A172 (cell line): Measurements from ENCODE around the gene CUL7. TPM values are rescaled to one million over a fixed set of nuclear protein-coding genes. Genes with fewer than 3 reads are reported as not detected.

Experiments used
- DNase-seq: peaks from one replicate; pipeline ENCODE4 v3.0.0-alpha.2; 2015; ENCODE audit warnings: low spot score
- total RNA-seq: library from RNA; depleted of rRNA; stranded (reverse); fragments of >200 nt; shearing (Covaris generic); gene quantifications from 2 replicates; pipeline ENCODE4 v1.2.3, GENCODE V29; 2014

The CUL7 gene
- total RNA-seq, 1 experiment from 2014 or later: 22.5 TPM

DNA sequence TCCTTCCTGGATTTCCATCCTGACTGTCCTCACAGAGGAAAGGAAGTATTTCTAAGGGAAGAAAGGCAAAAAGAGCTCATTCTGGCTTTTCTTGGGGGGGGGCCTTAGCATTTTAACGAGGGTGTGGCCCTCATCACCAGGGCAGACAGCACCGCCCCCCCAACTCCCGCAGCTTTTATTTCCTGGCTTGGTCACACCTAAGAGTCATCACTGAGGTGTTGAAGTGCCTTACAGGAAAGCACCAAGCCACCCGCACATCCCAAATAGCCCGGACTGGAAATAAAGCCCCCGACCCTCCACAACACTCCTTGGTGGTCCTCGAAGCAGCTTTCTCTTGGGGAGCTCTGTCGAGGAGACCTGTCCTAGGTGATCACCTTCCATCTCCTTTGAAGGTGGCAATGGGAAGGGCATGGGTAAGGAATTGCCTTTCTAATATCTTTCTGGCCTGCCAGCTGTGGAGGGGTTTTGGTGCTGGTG lies 23.7 kb upstream of the CUL7 start:
- peak; percentile 55 for DNase-seq

DNA sequence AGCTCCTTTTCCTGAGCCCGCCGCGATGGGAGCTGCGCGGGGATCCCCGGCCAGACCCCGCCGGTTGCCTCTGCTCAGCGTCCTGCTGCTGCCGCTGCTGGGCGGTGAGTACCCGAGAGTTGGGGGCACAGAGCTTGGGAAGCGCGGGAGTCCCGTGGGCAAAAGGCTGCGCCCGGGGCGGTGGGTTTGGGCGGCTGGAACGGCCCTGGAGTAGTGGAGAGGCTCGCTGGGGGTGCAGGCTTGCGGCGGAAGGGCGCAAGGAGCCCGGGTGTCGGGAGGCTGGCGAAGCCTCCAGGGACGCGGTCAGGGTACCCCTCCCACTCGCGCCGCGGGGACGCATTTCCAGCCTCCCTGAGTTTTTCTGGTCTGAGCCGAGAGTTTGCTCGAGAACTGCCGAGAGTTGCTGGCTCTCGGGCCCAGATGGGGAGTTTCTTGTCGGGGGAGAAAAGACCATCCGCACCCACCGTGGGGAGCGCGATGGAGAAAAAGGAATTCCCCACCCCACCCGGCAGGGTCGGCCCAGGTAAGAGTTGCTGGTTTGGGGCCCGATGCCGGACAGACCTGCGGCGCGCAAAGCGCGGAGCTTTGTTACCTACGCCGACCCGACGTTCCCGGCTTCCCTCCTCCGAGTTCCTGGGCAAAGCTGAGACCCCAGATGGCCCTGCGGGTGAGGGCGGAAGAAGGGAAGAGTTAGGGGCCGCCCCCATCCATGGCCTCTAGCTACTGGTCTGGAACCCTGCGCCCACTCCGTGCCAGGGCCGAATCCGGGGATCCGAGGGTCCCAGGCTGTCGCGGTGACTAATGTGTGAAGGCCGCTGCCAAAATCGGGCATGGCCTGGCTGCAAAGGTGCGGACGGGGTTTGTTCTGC lies 23.0 kb upstream of the CUL7 start:
- no peak for DNase-seq

DNA sequence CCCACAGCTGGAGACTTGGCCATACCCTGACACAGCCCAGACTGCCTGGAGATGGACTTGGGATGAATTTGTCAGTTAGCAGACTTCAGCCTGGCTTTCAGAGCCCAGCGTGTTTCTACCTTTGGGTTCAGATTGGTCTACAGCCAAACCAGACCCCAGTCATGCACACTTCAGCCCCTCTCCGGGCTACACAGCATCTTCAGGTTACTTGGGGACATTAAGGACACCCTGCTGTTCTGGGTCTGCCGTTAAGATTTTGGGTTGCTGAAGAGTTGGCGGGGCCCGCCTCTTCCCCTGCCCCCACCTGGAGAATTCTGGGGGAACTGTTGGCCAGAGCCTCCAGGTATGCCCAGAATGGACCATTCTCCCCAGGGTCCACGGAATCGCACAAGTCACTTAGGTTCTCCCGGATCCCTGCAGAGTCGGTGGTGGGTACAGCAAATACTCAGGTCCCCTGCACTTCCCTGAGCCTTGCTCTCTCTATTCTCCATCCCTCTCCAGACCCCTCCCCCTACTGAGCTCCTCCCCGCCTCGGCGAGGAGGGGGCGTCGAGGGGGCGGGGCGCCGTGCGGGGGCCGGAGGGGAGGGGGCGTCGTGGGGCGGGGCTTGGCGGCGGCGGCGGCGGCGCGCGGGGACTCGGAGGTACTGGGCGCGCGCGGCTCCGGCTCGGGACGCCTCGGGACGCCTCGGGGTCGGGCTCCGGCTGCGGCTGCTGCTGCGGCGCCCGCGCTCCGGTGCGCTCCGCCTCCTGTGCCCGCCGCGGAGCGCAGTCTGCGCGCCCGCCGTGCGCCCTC lies 22.2 kb upstream of the CUL7 start, which contains the start of gene PTK7:
Gene PTK7, plus strand, starts transcription at position 645 of the 794 bp plus-strand sequence. CDS start 175 bp downstream, outside the sequence.
- DNase-seq: peak; percentile 25

DNA sequence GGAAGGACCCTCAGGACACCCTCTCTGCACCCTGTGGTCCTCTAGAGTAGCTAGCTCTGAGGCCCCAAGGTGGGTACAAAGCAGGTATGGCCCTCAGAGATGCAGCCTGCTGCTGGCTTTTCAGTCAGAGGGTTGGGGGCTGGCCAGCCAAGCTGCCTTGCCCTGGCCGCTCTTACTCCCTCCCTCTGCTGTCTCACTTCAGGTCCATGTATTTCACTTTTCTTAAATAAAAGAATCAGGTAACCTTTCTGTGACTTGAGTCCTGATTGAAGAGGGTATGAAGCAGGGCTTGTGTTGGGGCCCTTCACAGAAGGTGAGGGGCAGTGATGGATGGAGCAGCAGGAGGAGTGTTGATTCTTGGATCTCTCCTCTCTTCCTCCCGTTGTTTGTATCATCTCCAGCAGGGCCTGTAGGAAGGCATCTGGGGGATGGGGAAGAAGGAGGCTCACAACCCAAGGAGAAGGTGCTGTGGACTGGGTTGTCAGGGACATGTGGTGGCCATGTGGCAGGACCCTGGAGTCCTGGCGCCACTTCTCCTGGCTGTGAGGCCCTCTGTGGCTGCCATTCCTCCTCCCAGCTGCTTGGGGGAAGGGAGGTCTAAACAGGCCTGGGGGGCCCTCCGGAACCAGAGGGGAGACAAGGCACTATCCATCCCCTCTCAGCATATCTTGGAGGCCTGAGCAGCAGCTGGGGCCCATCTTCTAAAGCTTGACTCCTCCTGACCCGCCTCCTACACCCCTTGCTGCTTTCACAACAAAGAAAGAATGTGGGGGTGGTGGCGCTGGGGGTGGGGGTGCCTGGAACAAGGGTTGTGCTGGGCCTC lies 21.4 kb upstream of the CUL7 start:
- no peak for DNase-seq

DNA sequence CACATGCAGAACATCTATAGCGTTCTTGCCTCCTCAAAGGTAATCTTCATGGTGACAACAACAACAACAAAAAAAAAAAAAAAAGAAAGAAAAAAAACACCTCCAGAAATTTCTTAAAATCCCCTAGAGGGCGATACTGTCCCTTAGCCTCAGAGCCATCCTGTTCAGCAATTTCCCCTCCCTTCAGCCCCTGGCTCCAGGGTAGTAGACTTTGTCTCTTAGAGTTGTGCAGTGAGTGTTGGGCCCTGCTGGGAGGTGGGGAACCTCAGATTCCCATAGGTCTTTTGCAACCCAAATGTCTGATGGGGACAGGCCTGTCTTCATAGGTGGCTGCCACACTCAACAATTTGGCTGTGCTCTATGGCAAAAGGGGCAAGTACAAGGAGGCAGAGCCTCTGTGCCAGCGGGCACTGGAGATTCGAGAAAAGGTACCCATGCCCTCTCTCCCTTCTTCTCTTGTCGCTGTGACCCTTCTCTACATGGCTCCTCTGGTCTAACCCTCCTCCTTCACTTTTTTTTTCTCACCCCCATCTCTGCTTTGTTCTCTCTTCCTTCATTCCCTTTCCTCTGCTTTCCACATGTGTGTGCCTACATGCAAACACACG lies 16.5 kb upstream of the CUL7 start:
- peak; percentile 40 for DNase-seq

DNA sequence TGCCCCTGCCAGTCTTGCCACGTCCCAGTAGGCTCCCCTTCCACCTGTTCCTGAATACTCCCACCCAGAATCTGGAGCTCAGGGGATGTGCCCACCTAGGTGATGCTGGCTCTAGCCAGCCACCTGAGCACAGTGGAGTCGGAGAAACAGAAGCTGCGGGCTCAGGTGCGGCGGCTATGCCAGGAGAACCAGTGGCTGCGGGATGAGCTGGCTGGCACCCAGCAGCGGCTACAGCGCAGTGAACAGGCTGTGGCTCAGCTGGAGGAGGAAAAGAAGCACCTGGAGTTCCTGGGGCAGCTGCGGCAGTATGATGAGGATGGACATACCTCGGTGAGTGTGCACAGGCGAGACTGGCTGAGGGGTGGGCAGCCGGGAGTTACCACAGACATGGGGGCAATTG lies 9.2 kb upstream of the CUL7 start:
- no peak for DNase-seq

DNA sequence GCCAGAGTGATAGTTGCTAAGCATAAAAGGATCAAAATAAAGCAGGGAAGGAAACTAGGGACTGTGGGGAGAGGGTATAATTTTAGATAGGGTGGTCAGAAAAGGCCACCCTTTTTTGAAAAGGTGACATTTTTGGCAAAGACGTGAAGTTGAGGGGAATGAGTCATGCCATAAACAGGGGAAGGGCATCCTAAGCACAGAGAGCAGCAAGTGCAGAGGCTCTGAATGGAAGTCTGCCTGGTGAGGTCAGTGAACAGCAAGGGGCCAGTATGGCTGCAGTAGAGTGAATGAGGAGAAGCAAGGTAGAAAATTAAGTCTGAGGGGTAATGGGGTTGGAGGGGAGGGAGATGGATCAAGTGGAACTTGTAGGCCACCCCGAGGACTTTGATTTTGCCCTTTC lies 8.2 kb upstream of the CUL7 start:
- peak; percentile 54 for DNase-seq

DNA sequence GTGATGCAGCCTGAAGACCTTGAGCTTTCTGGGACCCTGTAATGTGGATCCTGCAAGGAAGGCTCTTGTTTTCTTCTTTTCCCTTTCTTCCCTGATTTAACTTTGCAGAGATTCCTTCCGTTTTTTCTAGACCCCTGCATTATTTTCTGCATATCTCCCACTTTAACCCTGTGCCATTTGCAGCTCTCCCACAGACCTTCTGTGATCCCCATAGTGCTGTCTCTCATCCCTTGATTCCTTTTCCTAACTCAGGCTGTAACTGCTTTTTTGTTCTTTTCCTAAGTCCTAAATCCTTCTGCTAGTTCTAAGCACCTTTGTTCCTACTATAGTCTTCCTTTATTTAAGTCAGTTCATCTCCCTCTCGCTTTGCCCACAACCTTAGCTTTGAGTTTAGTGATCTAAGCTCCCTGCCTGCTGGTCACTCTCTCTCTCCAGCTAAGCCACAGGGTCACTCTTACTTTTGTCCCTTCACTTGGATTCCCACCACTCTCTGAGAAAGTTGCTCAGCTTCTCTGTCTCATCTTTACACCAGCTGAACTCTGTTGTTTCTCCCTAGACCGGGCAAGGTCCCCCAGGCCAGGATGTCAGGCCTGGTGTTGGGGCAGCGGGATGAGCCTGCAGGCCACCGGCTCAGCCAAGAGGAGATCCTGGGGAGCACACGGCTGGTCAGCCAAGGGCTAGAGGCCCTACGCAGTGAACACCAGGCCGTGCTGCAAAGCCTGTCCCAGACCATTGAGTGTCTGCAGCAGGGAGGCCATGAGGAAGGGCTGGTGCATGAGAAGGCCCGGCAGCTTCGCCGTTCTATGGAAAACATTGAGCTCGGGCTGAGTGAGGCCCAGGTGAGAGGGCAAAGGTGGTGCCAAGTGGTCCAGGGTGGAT lies 7.3 kb upstream of the CUL7 start:
- no peak for DNase-seq

DNA sequence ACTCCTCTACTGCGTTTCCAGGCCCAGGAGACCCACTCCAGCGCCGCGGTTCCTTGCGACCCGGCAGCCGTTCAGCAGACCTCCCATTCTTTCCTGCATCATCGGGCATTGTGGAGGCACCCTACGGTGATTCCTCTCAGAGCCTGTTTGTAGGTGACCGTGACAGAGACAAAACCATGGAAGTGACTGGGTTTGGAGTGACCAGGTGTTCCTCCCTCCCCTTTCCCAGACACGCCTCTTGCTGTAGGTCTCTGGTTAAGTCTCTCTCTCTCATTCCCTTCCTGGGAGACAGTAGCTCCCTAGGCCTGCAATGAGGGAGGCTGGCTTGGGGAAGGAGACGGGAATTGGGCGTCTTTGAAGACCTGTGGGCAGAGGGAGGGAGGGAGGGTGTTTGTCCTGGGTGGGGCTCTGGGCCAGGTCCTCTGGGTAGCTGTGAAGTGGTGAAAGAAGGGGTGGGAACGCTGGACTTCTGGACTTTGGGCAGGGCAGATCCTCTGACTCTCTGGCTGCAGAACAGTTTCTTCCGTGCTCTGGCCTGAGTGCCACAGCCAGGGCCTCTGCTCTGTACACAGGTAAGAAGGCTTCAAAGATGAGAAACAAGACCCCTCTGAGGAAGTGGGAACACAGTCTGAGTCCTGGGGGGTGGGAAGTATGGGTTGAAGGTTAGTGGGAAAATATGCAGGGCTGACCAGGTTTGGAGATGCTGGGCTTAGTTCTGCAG lies 6.5 kb upstream of the CUL7 start:
- peak; percentile 18 for DNase-seq

DNA sequence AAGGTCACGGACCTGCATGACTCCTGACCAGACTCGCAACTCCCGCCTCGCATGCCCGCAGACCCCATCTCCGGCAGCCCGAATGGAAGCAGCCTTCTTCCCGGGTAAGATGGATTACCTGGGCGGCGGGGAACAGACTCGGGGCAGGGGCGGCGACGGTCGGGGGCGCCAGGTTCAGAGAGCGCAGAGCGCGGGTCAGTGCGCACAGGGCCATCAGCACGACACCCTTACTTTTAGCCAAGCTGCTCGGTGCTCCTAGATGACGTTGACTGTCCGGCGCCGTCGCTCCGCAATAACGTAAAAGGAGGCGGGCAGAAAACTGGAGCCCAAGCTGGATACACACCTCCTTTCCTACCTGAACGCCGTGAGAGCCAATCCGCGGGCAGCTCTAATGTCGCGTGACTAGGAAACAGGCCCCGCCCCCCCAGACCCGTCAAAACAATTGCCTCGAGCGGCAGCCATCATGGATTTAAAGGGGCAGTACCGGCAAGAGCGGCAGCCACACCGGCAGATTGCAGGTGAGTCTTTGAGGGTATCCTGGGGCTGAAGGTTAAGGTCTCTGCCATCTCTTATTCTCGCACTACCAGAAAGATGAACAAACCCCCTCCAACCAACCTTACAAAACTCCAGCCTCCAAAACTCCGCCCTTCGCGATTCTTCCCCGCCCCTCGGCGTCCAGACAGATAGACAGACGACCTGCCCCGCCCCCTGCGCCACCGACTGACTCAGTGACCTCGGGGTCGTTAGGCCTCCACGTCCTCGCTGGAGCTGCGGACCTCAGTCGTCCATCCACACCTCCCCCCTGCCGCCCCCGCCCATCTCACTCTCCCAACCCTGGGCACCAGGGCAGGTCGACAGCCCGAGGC lies 5.8 kb upstream of the CUL7 start, which contains the start of the genes KLC4 and MRPL2:
Gene KLC4, plus strand, starts transcription at position 464 of the 866 bp plus-strand sequence. CDS start 1,705 bp downstream, outside the sequence.
Gene MRPL2, minus strand, starts transcription at position 267 of the 866 bp plus-strand sequence. Its CDS starts 53 bp downstream, at position 214.
- DNase-seq: peak; percentile 97

DNA sequence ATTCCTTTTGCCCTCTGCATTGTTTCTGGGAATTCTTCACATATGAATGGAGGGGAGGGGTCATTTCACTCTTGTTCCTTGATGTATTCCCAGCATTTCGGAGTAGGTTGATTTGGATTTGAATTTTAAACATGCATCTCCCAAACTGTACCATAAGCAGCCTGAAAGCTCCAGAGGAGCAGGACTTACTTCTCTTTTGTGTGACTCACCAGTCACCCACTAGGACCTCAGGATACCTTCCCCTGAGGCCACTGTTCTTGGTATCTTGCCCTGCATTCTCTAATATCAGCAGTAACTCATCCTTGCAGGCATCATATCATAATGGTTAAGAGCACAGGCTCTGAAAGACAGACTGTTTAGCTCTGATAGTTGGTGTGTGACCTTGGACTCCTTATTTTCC lies 4.9 kb upstream of the CUL7 start:
- peak; percentile 7 for DNase-seq

DNA sequence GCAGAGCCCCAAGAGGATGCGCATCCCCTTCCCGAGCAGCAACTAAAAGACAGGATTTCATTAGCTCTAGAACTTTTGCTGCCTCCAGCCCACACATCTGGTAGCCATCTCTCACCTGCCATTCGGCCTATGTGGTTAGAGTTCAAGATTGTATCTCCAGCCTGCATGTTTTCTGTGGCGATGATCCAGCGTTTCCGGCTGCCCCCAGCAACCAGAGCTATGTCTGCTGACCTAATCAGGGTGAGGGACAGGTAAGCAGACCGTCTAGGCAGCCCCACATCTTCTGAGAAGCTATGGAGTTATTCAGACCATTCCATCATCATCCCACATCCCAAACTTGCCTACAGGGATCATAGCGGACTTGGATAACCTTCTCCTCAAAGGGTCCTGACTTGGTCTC lies 2.3 kb upstream of the CUL7 start:
- no peak for DNase-seq

DNA sequence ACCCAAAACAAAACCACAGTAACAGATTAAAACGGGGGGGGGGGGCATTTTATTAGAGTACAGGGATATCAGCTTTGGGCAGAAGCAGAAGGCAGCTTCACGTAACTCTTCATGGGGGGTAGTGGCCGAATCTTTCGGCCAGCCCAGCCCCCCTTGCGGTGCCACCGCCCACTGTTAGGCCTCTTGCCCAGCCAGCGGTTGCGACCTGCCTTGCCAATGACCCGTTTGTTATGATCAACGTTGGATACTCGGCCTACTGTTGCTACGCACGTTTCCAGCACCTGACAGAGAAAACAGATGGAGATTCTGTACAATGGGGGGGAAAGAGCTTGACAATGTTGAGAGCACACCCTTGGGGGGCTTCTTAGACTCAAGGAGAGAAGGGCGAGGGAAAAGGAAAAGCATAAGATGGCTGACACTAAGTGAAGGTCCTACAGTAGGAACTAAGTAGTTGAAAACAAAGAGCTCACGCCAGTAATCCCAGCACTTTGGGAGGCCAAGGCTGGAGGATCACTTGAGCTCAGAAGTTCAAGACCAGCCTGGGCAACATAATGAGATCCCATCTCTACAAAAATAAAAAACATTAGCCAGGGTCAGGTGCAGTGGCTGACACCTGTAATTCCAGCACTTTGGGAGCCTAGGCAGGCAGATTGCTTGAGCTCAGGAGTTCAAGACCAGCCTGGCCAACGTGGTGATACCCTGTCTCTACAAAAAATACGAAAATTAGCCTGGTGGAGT lies 724 bp upstream of the CUL7 start:
- DNase-seq: no peak

DNA sequence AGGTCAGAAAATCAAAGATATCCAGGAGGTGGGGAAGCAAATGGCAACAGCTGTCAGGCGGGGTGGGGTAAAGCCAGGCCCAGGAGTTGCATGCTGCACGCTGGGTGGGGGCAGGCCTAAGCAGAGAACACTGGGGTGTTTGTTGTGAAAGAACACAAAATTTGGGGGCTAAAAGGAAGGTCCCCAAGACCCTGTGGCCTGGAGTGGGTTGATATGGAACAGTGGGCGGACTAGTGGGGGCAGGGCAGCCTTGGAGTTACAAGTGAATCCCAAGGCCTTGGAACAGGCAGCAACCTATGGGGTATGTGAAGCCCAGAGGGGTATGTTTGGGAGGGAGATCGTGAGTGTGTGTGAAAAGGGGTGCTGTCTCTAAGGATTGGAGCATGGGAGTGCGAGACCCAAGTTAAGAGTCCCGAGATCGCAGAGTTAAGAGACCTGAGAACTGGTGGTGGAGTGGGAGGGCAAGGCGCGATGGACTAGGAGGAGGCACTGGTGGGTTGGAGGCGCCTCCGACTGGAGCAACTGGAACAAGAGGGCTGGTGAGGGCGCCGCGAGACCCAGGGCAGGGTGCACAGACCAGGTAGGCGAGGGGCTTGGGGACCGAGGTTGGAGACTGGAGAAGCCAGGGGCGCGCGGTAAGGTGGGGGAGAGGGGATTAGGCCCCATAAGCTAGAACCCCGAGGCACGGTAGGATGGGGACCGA lies 658 bp downstream of the CUL7 start:
- peak; percentile 13 for DNase-seq

DNA sequence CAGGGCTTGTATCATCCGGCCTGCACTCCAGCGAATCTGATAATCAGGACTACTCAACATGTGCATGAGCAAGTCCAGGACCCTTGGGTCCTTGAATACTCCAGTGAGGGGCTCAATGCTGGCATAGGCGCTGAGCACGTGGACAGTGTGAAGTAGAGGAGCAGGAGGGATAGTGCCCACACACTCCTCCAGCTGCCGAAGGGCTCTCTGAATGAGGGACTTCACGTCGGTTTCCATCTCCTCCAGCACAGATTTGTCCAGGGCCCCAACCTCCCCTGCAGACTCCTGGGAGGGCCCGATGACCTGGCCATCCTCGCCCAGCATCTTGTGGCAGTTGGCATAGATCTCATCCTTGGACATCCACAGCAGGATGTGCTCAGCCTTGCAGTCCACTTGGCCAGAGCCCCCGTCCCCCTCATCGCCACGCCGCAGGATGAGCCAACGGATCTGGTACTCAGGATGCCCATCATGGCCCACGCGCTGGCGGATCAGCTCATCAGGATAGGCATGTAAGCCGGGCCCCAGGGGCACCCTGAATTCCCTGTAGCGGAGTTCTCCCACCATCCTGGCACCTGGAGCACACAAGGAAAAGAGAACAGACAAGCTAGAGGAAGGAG lies 1.3 kb downstream of the CUL7 start:
- DNase-seq: no peak

DNA sequence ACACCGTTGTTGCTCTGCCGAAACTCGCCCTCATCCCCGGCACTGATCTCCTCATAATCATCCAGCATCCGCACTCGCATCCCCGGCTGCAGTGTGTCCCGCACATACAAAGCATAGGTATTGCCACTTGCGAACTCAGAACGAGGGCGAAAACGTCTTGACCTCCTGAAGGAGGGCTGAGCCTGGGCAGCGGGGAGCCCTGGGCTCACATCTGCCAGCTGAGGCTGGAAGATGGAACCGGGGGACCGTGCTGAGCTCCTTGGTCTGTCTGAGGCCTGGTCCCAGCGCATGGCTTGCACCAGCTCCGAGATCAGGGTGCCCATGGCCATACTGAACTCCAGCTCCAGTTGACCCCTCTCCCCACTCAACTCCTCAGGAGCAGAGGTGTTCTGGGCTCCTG lies 2.7 kb downstream of the CUL7 start:
- DNase-seq: no peak

DNA sequence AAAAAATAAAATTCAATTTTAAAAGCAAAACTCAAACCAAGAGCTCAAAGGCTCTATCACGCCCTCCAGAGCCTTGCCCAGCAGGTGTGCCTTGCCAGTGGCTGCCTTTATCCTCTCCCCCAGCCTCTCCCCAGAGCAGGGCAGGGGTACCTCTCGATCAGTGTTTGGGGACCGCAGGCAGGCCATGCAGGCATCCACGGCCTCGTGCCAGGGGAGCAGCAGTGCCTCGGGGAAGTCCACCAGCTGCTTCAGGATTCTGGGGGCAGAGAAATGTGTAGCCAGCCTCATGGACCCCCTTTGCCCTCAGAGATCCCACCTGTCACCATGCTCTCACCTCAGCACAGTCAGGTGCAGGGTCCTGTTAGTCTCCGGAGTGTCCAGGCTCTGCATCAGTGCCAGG lies 5.7 kb downstream of the CUL7 start:
- DNase-seq: no peak
